Brain pericyte (primary cell): ENCODE results near the gene ST6GALNAC3.
"Not testable (repeated sequence)": the region's sequence is repeated elsewhere in the genome, so short reads cannot be mapped to it uniquely, and the experiment has no call there.

Experiments used
- DNase-seq: peaks from one replicate; pipeline ENCODE4 v3.0.0-alpha.2; 2012; ENCODE audit warnings: low read depth, low spot score

The ST6GALNAC3 gene

DNA sequence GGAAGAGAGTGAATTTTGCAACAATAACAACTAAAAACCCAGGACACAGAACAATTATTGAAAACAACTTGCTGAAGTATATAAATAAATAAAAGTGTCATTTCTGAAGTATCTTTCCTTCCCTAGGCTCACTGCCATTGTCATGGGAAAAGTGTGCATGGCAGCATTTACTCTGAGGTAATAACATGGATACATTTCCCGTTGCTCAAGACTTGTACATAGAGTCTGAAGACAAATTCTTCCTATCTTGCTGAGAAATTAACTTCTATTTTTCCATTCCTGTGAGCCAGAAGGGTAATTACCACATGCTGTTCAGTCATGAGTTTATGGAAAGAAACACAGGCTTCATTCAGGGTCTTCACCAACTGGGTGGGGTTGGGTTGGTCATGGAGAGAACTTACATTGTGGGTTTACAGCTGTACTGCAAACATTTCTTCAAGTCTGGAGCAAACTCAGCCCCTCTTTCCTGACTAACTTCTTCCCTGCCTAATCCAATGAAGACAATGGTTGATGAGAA lies 32.2 kb downstream of the ST6GALNAC3 start:
- DNase-seq: no peak

DNA sequence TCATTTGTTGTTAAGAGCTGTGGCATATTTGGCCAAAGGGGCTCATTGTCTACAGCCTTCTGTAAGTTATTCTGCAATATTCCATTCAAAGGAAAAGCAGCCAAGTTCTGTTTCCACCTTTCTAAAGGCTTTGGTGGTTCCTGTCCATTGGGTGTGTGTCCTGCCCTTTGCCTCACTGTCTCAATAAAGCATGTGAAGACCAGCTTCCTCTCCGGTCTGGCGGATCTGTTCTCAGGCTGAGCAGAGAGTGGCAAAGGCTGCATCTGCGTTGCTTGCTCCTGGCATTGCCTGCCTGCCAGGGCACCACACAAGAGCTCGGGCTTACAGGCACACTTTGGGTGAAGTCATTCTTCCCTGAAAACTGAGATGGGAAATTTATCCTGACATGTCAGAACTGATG lies 34.9 kb downstream of the ST6GALNAC3 start:
- DNase-seq: no peak

DNA sequence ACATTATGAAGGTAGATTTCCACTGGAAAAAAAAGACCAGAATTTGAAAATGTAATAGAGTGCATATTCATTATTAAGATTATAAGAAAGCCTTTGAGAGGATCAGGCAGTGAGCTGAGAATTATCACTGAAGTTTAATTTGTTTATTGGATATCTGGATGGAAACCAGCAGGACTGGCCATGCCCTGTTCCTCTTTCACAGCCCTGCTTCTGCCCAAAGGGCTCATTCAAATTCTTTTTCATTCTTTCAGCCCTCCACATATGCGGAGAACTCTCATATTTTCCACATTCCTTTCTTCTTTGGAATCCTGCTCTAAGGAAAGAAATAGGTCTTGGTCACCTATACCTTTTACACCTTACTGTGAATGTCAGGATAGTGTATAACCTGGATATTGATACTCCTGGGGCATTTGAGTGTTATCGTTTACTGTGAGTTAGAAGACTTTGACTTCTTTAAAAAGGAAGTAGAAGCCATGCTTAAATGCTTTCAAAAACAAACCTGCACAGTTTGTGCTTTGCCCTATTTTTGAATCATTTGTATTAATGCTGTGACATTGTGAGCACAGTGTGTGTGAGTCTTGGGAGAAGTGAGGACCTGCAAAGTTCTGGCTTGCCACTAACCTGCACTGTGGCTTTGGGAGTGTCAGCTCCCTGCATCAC lies 35.5 kb downstream of the ST6GALNAC3 start:
- DNase-seq: no peak

DNA sequence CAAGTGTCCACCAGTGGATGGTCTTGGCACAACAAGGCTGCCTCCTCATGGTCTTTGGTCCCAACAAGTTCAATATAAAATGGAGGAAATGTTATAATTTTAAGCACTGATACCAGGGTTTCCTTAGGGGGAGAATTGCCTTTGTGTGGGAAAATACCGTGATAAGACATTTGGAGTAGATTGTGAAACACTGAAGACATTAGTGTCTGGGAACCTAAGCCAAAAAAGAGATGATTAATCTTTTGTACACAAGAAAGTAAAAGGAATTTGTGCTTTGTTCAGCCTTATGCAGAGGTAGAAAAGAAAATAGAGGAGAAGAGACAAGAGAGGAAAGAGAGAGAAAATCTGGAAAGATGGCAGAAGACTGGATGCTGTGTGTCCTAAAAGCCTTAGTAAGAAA lies 36.1 kb downstream of the ST6GALNAC3 start:
- DNase-seq: no peak

DNA sequence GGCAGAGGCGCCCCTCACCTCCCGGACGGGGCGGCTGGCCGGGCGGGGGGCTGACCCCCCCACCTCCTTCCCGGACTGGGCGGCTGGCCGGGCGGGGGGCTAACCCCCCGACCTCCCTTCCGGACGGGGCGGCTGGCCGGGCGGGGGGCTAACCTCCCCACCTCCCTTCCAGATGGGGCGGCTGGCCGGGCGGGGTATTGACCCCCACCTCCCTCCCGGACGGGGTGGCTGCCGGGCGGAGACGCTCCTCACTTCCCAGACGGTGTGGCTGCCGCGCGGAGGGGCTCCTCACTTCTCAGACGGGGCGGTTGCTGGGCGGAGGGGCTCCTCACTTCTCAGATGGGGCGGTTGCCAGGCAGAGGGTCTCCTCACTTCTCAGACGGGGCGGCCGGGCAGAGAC lies 37.8 kb downstream of the ST6GALNAC3 start:
- not testable (repeated sequence) for DNase-seq

DNA sequence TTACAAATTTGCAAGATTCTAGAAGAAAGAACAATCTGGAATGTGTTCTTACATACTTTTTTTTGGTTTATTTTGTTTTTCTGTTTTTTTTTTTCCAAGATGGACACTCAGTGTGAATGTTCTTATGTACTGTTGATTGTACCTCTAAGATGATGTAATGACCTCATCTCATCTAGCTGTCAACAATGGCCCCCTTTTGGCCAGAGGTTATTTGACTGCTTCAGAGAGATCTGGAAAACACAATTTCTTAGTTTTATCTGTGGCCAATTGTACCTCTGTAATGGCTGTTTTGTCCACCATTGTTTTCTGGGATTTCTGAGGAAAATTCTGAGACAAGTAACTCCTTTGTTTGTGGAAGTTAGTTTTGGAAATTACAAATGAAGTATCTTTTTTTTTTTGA lies 38.9 kb downstream of the ST6GALNAC3 start:
- no peak for DNase-seq

DNA sequence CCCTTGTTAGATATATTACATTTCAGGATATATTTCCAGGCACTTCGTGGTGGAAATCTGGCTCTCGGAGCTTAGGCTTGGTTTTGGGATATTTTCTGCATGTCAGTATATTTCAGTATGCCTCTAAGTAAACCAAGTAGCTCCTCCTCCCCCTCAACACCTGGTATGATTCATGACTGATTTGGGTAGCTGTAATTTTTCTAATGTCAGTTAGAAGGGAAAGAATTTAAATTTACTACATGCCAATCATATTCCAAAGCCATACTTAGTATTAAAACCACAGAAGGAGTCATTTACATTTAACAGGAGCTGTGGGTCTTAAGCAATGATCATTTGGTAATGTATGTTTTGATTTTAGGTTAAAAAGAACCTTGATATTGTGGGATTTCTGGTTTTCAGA lies 40.6 kb downstream of the ST6GALNAC3 start:
- DNase-seq: no peak

DNA sequence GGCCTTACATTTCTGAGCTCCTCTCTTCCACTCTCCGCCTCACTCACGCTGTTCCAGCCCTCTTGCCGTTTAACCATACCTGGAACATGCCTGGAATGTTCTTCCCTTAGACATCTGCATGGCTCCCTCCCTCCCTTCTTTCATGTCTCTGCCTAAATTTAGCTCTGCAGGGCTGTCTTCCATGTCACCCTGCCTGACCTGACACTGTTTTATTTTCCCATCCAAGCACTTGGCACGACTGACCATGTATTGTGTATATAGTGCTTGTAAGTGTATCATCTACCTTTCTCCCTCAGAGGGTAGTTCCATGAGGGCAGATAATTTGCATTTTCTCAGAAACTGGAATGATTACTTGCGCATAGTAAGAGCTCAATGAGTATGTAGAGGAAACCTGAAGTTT lies 47.3 kb downstream of the ST6GALNAC3 start:
- no peak for DNase-seq

DNA sequence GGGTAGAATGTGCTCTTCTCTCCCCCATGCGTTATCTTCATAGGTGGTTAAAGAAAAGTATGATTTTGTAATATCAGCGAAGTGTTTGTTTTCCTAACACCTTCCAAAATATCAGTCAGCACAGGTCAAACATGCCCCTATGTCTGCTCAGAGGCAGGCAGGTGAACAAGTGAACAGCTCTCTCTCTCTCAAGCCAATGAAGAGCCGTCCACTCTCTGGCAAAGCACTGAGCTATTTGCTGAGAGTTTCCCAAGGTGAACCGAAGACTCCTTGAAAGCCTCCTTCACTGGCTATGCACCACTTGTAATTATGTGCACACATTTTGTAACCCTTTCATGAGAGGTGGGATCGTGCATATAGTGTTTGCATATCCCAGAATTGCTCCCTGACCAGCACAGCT lies 47.7 kb downstream of the ST6GALNAC3 start:
- DNase-seq: no peak

DNA sequence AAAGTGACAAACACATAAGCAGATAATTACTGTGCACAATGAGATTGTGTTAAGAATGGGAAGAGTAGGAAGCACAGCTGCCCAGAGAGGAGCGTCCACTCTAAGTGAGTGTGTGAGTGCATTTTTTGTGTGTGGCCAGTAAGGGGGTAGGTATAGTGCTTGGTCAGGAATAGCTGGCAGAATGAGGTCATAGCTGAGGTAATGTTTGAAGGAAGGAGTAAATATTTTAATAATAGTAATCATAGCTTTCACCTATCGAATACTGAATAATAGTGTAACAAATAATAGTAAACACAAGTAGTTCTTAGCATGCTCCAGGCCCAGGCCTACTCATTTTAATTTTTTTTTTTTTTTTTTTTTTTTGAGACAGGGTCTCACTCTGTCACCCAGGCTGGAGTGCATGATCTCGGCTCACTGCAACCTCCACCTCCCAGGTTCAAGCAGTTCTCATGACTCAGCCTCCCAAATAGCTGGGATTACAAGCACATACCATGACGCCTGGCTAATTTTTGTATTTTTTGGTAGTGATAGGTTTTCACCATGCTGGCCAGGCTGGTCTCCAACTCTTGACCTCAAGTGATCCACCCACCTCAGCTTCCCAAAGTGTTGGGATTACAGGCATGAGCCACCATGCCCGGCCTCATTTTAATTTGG lies 49.0 kb downstream of the ST6GALNAC3 start:
- not testable (repeated sequence) for DNase-seq

DNA sequence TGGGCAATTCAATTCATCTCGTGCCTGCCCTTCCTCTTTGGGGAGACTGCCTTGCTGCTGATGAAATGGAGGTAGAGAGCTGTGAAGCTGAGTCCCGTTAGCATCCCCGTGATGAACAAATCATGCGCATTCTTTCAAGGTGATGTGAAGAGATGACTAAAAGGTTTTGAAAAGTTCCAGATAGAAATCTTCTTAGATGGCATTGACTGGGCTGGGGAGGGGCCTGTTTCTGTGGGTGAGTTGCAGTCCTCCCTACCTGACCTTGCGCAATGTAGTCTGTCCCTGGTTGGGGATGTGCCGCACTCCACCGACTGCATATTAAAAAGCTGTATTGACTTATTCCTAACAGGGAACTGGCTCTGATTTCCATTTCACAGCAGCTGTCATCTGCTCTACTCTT lies 49.6 kb downstream of the ST6GALNAC3 start:
- DNase-seq: no peak

DNA sequence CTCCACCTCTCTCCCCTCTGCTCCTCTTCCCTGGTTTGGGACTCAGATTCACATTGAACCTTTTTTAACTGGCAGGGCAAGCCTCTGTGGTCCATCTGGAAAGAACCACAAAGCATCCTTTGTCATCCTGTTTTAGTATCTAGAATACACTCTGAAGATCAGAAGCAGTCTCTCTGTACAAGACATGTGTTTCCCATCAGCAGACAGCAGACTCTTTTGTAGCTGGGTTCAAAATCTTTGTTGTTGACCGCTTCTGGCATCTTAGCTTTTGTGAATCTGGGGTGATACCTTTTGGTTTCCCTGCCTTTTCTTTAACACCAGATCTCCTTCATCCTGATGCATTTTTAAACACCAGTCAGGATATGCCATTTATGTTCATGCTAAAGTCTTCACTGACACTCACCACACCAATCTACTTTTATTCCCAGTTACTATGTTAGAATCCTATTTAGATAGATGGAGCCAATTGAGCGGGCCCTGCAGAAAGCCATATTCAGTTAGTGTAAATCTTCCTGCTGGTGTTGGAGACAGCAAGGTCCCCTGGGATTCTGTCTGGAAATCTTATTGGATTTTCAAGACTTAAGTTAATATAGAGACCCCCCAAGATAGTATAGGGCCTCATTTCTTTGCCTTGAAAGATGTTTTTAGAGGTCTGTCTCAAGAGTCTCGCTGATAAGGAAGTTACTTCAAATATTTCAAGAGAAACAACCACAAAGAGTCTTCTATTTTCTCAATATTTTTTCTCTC lies 51.1 kb downstream of the ST6GALNAC3 start:
- no peak for DNase-seq

DNA sequence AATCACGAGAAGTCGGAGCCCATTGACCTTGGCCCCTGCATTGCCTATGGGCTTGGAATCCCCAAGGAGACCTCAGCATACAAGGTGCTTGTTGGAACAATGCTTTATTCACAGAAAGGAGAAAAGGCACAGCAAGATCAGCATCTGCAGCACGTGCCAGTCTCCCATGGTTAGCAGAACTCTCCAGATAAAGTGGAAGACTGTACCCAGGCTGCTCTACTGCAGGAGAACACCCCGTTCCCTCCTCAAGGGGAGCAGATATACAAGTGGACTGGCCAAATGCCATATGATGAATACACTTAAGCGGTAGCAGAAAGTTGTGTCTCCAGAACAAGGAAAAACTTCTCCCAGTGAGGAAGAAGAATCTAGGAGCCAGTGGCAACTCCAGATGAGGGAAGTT lies 53.5 kb downstream of the ST6GALNAC3 start:
- no peak for DNase-seq

DNA sequence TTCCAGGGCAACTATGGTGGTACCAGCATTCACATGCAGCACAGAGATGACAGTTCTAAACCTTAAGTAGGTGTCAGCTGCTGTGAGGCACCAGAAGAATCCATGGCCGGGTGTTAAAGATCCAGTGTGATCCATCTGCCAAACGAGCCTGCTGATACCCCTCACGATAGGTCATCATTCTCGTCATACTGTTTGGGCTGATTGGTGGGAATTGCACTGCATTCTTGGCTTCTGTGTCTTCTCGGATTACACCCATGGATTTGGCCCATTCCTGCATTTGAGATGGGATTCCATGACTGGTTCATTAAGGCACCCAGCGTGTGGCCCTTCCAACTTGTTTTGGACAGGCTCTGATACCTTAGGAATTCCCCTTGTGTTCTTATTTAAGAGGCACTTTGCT lies 55.2 kb downstream of the ST6GALNAC3 start:
- no peak for DNase-seq

DNA sequence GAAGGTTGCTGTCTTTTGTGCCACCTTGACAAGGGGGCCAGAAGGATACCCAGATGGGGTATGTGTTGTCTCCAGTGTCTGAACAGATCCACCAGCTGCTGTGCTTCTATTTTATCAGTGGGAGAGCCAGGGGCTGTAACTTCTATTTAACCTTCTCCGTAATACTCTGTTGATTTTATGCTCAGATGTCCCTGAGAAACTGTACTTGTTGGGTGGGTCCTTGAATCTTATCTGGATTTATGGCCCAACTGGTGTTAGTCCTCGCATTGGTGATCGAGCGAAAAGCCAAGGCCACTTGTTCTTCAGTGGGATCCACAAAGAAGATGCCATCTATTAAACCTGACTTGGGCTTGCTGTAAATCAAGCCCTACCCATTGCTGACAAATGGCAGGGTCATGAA lies 56.4 kb downstream of the ST6GALNAC3 start:
- DNase-seq: no peak

DNA sequence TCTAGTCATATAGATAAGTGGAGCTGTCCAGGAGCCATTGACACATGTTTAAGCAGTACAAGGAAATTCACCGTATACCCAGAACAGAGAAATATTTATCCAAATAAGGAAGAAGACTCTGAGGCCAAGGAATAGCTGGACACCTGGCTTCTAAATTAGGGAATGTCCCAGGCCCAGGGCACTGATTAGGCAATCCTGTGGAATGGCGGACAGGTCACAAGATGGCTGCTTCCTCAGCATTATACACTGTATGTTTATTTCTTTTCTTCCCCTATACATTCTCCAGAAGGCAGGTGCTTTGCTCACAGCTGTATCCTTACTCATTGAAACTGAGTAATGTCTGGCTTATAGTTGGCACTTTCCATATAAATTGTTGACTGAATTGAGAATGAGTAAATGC lies 59.4 kb downstream of the ST6GALNAC3 start:
- DNase-seq: no peak

DNA sequence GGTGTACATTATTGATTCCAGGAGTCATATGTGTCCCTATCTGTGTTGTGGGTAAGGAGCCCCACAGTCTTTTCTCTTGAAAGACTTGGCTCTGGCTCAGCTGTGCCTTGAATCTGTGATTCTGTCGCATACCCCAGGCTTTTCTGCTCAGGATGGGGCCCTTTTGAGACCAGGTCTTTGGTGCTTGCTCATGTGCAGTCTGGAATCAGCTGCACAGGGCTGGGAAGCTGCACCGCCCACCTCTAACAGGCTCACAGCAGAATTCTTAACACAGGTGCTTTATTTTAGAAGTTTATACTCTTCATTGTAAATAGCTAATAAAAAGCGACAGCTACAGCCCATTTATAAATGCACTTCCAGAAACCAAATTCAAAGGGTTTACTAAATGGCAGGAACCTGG lies 61.3 kb downstream of the ST6GALNAC3 start:
- no peak for DNase-seq

DNA sequence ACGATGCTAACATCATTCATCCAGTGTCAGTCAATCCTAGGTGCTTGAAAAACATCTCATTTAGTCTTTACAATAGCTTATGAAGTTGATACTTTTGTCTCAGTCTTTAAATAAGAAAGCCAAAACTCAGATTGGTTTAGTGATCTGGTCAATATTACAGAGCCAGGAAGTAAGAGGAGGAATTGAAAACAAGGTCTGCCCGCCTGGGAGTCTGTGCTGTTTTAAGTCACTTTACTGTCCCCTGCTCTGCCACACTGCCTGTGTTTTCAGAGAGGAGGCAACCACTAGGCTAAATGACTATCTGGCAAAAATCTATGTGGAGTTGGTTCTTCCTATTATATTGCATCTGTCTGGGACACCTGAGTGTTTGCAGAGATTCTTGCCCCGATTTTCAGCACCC lies 62.3 kb downstream of the ST6GALNAC3 start:
- no peak for DNase-seq

DNA sequence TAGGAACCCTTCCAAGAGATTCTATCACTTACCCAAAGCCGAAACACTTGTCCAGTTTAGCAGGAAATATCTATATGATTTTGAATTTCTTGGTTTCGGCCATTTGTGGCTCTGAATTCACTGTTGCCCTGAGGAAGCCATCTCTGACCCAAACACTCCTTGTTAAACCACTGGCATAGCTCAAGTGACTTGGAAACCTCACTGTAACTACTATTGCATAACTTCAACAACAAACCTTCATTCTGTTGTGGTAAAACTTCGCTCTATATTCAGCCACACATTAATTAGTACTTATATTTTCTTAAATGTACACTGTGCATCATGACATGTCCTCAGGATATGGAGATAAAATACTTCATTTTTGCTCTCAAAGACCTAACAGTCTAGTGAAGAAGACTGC lies 63.2 kb downstream of the ST6GALNAC3 start:
- DNase-seq: no peak

DNA sequence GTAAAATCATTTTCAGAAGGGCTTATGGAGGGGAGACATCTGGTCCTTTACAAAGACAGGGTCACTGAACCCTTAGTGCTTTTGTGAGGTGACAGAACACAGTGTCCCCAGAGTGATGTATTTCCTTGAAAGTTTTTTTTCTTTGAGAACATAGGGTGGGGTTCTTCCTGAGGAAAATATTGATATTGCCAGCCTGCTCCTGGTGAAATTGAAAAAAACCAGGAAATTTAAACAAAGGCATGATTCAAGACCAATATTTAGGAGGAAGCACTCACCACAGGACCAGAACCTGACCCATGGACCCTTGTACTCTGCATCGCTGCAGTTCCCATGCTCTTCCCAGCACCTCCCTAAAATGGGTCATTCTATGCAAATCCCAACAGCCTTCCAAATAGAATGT lies 63.7 kb downstream of the ST6GALNAC3 start:
- DNase-seq: no peak

DNA sequence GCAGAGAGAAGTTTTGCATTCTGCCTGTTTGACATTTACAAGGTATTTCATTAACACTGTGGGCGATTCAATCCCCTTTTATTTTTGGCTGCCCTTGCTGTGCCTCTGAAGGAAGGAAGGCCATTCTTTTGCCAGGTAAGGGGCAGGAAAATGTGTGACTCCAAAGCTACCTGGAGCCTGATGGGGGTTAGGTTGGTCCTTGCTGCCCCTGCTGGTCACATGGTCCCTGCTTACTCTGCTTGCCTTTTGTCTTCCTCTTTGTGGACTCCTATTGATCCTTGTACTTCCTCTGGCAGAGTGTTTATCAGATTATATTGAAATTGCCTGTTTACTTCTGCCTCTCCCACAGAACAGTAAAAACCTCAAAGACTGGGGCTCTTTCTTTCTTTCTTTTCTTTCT lies 65.7 kb downstream of the ST6GALNAC3 start:
- DNase-seq: no peak

DNA sequence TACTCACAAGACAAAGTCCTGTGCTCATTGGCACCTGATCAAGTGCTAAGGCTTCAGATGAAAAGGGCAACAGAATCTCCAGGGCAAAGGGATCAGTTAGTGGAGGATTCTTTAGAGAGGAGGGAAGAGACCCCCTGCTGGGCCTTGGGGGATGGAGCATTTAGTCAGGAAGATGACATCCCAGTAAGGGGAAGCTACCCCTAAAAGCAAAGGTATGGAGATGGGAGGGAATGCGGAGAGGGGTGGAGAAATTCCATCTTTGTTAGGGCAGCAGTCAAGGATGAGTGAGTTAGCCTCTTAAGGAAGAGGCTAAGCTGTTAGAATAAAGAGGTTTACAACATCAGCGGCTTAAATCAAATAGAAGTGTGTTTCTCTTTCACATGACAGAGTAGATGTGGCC lies 67.4 kb downstream of the ST6GALNAC3 start:
- DNase-seq: no peak
